Osteocyte (in vitro differentiated cells): ENCODE measurements around the gene TBC1D5. TPM values are rescaled to one million over a fixed set of nuclear protein-coding genes. Genes with fewer than 3 reads are reported as not detected.

Experiments used
- DNase-seq: peaks from one replicate; pipeline ENCODE4 v3.0.0; 2021; ENCODE audit warnings: mixed read lengths; ENCODE audit not compliant: unreplicated experiment; ENCODE audit errors: extremely low spot score
- H3K27ac Mint-ChIP-seq: one replicate; pipeline ENCODE4 v1.8.0; 2021; ENCODE audit warnings: mild to moderate bottlenecking, mixed read lengths; ENCODE audit not compliant: unreplicated experiment
- H3K27me3 Mint-ChIP-seq: one replicate; pipeline ENCODE4 v1.8.0; 2021; ENCODE audit warnings: mixed read lengths; ENCODE audit not compliant: unreplicated experiment
- H3K36me3 Mint-ChIP-seq: one replicate; pipeline ENCODE4 v1.8.0; 2021; ENCODE audit warnings: mixed read lengths; ENCODE audit not compliant: unreplicated experiment
- H3K4me1 Mint-ChIP-seq: one replicate; pipeline ENCODE4 v1.8.0; 2021; ENCODE audit warnings: mixed read lengths; ENCODE audit not compliant: unreplicated experiment
- H3K4me3 Mint-ChIP-seq: one replicate; pipeline ENCODE4 v1.8.0; 2021; ENCODE audit warnings: mild to moderate bottlenecking, moderate library complexity, mixed read lengths; ENCODE audit not compliant: unreplicated experiment
- H3K9me3 Mint-ChIP-seq: one replicate; pipeline ENCODE4 v1.8.0; 2021; ENCODE audit warnings: mixed read lengths; ENCODE audit not compliant: unreplicated experiment
- CTCF ChIP-seq: fragments of 200-600 bp; sonication (generic); IDR thresholded peaks from 2 replicates; pipeline ENCODE4 v1.5.0; 2021; ENCODE audit warnings: antibody characterized with exemption, mild to moderate bottlenecking, moderate library complexity
- total RNA-seq: library from RNA; stranded (reverse); gene quantifications from 2 replicates; pipeline ENCODE4 v1.2.1, GENCODE V29; 2021

The TBC1D5 gene
- total RNA-seq, 1 donor from 2014 or later: 69.2 TPM

- Mint-ChIP-seq H3K36me3 (no peaks in the 10 kb centered on the region), H3K4me3 (no peak overlapping the region), H3K4me1 (peaks cover 1% of the 10 kb centered on the region), H3K9me3 (no peaks in the 10 kb centered on the region), H3K27me3 (no peaks in the 10 kb centered on the region), H3K27ac (no peak overlapping the region)
- peak; percentile 84 for TF ChIP-seq CTCF
- no peak for DNase-seq
These were observed 509.0 kb downstream of the TBC1D5 start for GRCh38 chr3:17233398-17233800.

GRCh38 chr3:17232442-17232841 lies 510.0 kb downstream of the TBC1D5 start:
- no peak for TF ChIP-seq CTCF
- Mint-ChIP-seq H3K27ac (no peak overlapping the region), H3K4me3 (no peak overlapping the region), H3K27me3 (no peaks in the 10 kb centered on the region), H3K4me1 (peaks cover 1% of the 10 kb centered on the region), H3K36me3 (no peaks in the 10 kb centered on the region), H3K9me3 (no peaks in the 10 kb centered on the region)
- DNase-seq: no peak

GRCh38 chr3:17231537-17232261 lies 510.7 kb downstream of the TBC1D5 start:
- H3K27ac Mint-ChIP-seq: no peak overlapping the region
- no peak overlapping the region for H3K4me3 Mint-ChIP-seq
- no peak for TF ChIP-seq CTCF
- peaks cover 1% of the 10 kb centered on the region for H3K4me1 Mint-ChIP-seq
- H3K27me3 Mint-ChIP-seq: no peaks in the 10 kb centered on the region
- DNase-seq: no peak
- H3K9me3 Mint-ChIP-seq: no peaks in the 10 kb centered on the region
- no peaks in the 10 kb centered on the region for H3K36me3 Mint-ChIP-seq

GRCh38 chr3:17227472-17227871 lies 515.0 kb downstream of the TBC1D5 start:
- no peak overlapping the region for H3K27ac Mint-ChIP-seq
- H3K27me3 Mint-ChIP-seq: no peaks in the 10 kb centered on the region
- H3K4me1 Mint-ChIP-seq: no peaks in the 10 kb centered on the region
- TF ChIP-seq CTCF: no peak
- no peaks in the 10 kb centered on the region for H3K9me3 Mint-ChIP-seq
- no peak overlapping the region for H3K4me3 Mint-ChIP-seq
- no peak for DNase-seq
- H3K36me3 Mint-ChIP-seq: peaks cover 2% of the 10 kb centered on the region

GRCh38 chr3:17221529-17221928 lies 520.9 kb downstream of the TBC1D5 start:
- TF ChIP-seq CTCF: no peak
- peaks cover 10% of the 10 kb centered on the region for H3K36me3 Mint-ChIP-seq
- no peak overlapping the region for H3K27ac Mint-ChIP-seq
- H3K27me3 Mint-ChIP-seq: no peaks in the 10 kb centered on the region
- H3K4me3 Mint-ChIP-seq: no peak overlapping the region
- peaks cover 11% of the 10 kb centered on the region for H3K9me3 Mint-ChIP-seq
- no peaks in the 10 kb centered on the region for H3K4me1 Mint-ChIP-seq
- DNase-seq: no peak
